ENCODE data around the gene KRT24. TPM values are rescaled to one million over a fixed set of nuclear protein-coding genes. Genes with fewer than 3 reads are reported as not detected.
A peak's percentile ranks its signal among the peaks of the same experiment; 100 is the strongest.

The KRT24 gene
- total and polyA plus RNA-seq, 5 donors, result 0.16 TPM; not detected in 4

- no peaks in the 10 kb centered on the region for H3K4me1 ChIP-seq (ENCODE audit: control insufficient read depth, insufficient read depth, low read length)
- no peaks in the 10 kb centered on the region for H3K27me3 ChIP-seq (ENCODE audit: control insufficient read depth, insufficient read depth)
- no peak overlapping the region for H3K4me3 ChIP-seq (ENCODE audit: low read length)
- 52% methylated on average over 1 of the region's 1 CpG for WGBS
- peak in 1 of 2 donors; percentile 51 for ATAC-seq
- H3K9me3 ChIP-seq (ENCODE audit: control insufficient read depth, low read length), result no peaks in the 10 kb centered on the region
- no peak overlapping the region for H3K27ac ChIP-seq (ENCODE audit: low read length)
- intact Hi-C loops (cut with DNase I), result no loop called here
- DNase-seq, result no peak
Measured at GRCh38 chr17:40722241-40722640, 18.7 kb upstream of the KRT24 start.

GRCh38 chr17:40720899-40721298 is 17.3 kb upstream of the KRT24 start:
- DNase-seq (no peak), ATAC-seq (no peak)
- H3K27ac ChIP-seq (ENCODE audit: low read length), result no peak overlapping the region
- no peak overlapping the region for H3K4me3 ChIP-seq (ENCODE audit: low read length)
- intact Hi-C loops (cut with DNase I), result no loop called here
- H3K27me3 ChIP-seq (ENCODE audit: control insufficient read depth, insufficient read depth), result no peaks in the 10 kb centered on the region
- 67% methylated on average over 2 of the region's 2 CpGs for WGBS
- H3K9me3 ChIP-seq (ENCODE audit: control insufficient read depth, low read length), result no peaks in the 10 kb centered on the region
- no peaks in the 10 kb centered on the region for H3K4me1 ChIP-seq (ENCODE audit: control insufficient read depth, insufficient read depth, low read length)

- no peak for ATAC-seq
- intact Hi-C loops (cut with DNase I), result no loop called here
- no peaks in the 10 kb centered on the region for H3K4me1 ChIP-seq (ENCODE audit: control insufficient read depth, insufficient read depth, low read length)
- no peak for DNase-seq
- no peak overlapping the region for H3K27ac ChIP-seq (ENCODE audit: low read length)
- H3K27me3 ChIP-seq (ENCODE audit: control insufficient read depth, insufficient read depth), result no peaks in the 10 kb centered on the region
- no peak overlapping the region for H3K4me3 ChIP-seq (ENCODE audit: low read length)
- no peaks in the 10 kb centered on the region for H3K9me3 ChIP-seq (ENCODE audit: control insufficient read depth, low read length)
- WGBS, result 53% methylated on average over 8 of the region's 8 CpGs
Measured at GRCh38 chr17:40718930-40719329, 15.4 kb upstream of the KRT24 start.

- H3K27ac ChIP-seq (ENCODE audit: low read length), result no peak overlapping the region
- no peaks in the 10 kb centered on the region for H3K27me3 ChIP-seq (ENCODE audit: control insufficient read depth, insufficient read depth)
- no peaks in the 10 kb centered on the region for H3K9me3 ChIP-seq (ENCODE audit: control insufficient read depth, low read length)
- no peaks in the 10 kb centered on the region for H3K4me1 ChIP-seq (ENCODE audit: control insufficient read depth, insufficient read depth, low read length)
- WGBS, result 67% methylated on average over 3 of the region's 3 CpGs
- no peak for DNase-seq
- intact Hi-C loops (cut with DNase I), result no loop called here
- ATAC-seq, result no peak
- no peak overlapping the region for H3K4me3 ChIP-seq (ENCODE audit: low read length)
Measured at GRCh38 chr17:40717776-40718175, 14.2 kb upstream of the KRT24 start.

- H3K4me3 ChIP-seq (ENCODE audit: low read length), result no peak overlapping the region
- ATAC-seq, result no peak
- no peak overlapping the region for H3K27ac ChIP-seq (ENCODE audit: low read length)
- no peak for DNase-seq
- H3K9me3 ChIP-seq (ENCODE audit: control insufficient read depth, low read length), result no peaks in the 10 kb centered on the region
- intact Hi-C loops (cut with DNase I), result no loop called here
- WGBS, result 73% methylated on average over 6 of the region's 6 CpGs
- no peaks in the 10 kb centered on the region for H3K27me3 ChIP-seq (ENCODE audit: control insufficient read depth, insufficient read depth)
- no peaks in the 10 kb centered on the region for H3K4me1 ChIP-seq (ENCODE audit: control insufficient read depth, insufficient read depth, low read length)
Measured at GRCh38 chr17:40714473-40714872, 10.9 kb upstream of the KRT24 start.

- ATAC-seq (peak; percentile 96 to 98), DNase-seq (peak; percentile 73 to 88 (median 75))
- H3K4me1 ChIP-seq (ENCODE audit: control insufficient read depth, insufficient read depth, low read length), result peaks cover 3% of the 10 kb centered on the region
- no peak overlapping the region for H3K4me3 ChIP-seq (ENCODE audit: low read length)
- intact Hi-C loops (cut with DNase I), result no loop called here
- no peaks in the 10 kb centered on the region for H3K9me3 ChIP-seq (ENCODE audit: control insufficient read depth, low read length)
- H3K27me3 ChIP-seq (ENCODE audit: control insufficient read depth, insufficient read depth), result no peaks in the 10 kb centered on the region
- 41% methylated on average over 7 of the region's 7 CpGs for WGBS
- peak overlapping the region; percentile 76 for H3K27ac ChIP-seq (ENCODE audit: low read length)
Measured at GRCh38 chr17:40707745-40708144, 4.2 kb upstream of the KRT24 start.

- H3K4me1 ChIP-seq (ENCODE audit: control insufficient read depth, insufficient read depth, low read length), result peaks cover 3% of the 10 kb centered on the region
- ATAC-seq (no peak), DNase-seq (no peak)
- no peaks in the 10 kb centered on the region for H3K9me3 ChIP-seq (ENCODE audit: control insufficient read depth, low read length)
- WGBS, result 59% methylated on average over 4 of the region's 4 CpGs
- intact Hi-C loops (cut with DNase I), result no loop called here
- H3K4me3 ChIP-seq (ENCODE audit: low read length), result no peak overlapping the region
- no peaks in the 10 kb centered on the region for H3K27me3 ChIP-seq (ENCODE audit: control insufficient read depth, insufficient read depth)
- H3K27ac ChIP-seq (ENCODE audit: low read length), result no peak overlapping the region
Measured at GRCh38 chr17:40705584-40705983, 2.0 kb upstream of the KRT24 start.

GRCh38 chr17:40702271-40702670 is 1.3 kb downstream of the KRT24 start:
- H3K9me3 ChIP-seq (ENCODE audit: control insufficient read depth, low read length), result no peaks in the 10 kb centered on the region
- intact Hi-C loops (cut with DNase I), result no loop called here
- WGBS, result 85% methylated on average over 3 of the region's 3 CpGs
- H3K4me3 ChIP-seq (ENCODE audit: low read length), result no peak overlapping the region
- H3K27ac ChIP-seq (ENCODE audit: low read length), result no peak overlapping the region
- H3K27me3 ChIP-seq (ENCODE audit: control insufficient read depth, insufficient read depth), result no peaks in the 10 kb centered on the region
- peaks cover 1% of the 10 kb centered on the region for H3K4me1 ChIP-seq (ENCODE audit: control insufficient read depth, insufficient read depth, low read length)
- no peak for DNase-seq
- ATAC-seq, result no peak

GRCh38 chr17:40699853-40700252 is 3.7 kb downstream of the KRT24 start:
- Histone ChIP-seq H3K27me3 (ENCODE audit: control insufficient read depth, insufficient read depth) (no peaks in the 10 kb centered on the region), H3K27ac (ENCODE audit: low read length) (peak overlapping the region; percentile 53), H3K9me3 (ENCODE audit: control insufficient read depth, low read length) (no peaks in the 10 kb centered on the region), H3K4me1 (ENCODE audit: control insufficient read depth, insufficient read depth, low read length) (peaks cover 2% of the 10 kb centered on the region), H3K4me3 (ENCODE audit: low read length) (no peak overlapping the region)
- intact Hi-C loops (cut with DNase I), result no loop called here
- DNase-seq, result peak in 1 of 3 donors; percentile 62
- peak in 1 of 2 donors; percentile 85 for ATAC-seq
- 44% methylated on average over 5 of the region's 5 CpGs for WGBS

GRCh38 chr17:40699371-40699770 is 4.2 kb downstream of the KRT24 start:
- peak; percentile 42 to 79 (median 62) for DNase-seq
- no peaks in the 10 kb centered on the region for H3K27me3 ChIP-seq (ENCODE audit: control insufficient read depth, insufficient read depth)

GRCh38 chr17:40697297-40697696 is 6.3 kb downstream of the KRT24 start:
- Histone ChIP-seq H3K27ac (ENCODE audit: low read length) (no peak overlapping the region), H3K4me3 (ENCODE audit: low read length) (no peak overlapping the region), H3K27me3 (ENCODE audit: control insufficient read depth, insufficient read depth) (no peaks in the 10 kb centered on the region), H3K9me3 (ENCODE audit: control insufficient read depth, low read length) (no peaks in the 10 kb centered on the region), H3K4me1 (ENCODE audit: control insufficient read depth, insufficient read depth, low read length) (peaks cover 2% of the 10 kb centered on the region)
- intact Hi-C loops (cut with DNase I), result no loop called here
- ATAC-seq (no peak), DNase-seq (no peak)
- WGBS, result 40% methylated on average over 7 of the region's 7 CpGs

More at GRCh38 chr17:40699371-40699770, 4.2 kb downstream of the KRT24 start:
- intact Hi-C loops (cut with DNase I), result no loop called here
- Histone ChIP-seq H3K9me3 (ENCODE audit: control insufficient read depth, low read length) (no peaks in the 10 kb centered on the region), H3K27ac (ENCODE audit: low read length) (no peak overlapping the region), H3K4me3 (ENCODE audit: low read length) (no peak overlapping the region), H3K4me1 (ENCODE audit: control insufficient read depth, insufficient read depth, low read length) (peaks cover 2% of the 10 kb centered on the region)
- 47% methylated on average over 9 of the region's 9 CpGs for WGBS
- peak; percentile 48 to 89 for ATAC-seq

- no peak for ATAC-seq
- WGBS, result 74% methylated on average over 3 of the region's 3 CpGs
- Histone ChIP-seq H3K4me1 (ENCODE audit: control insufficient read depth, insufficient read depth, low read length) (peaks cover 2% of the 10 kb centered on the region), H3K27me3 (ENCODE audit: control insufficient read depth, insufficient read depth) (no peaks in the 10 kb centered on the region), H3K9me3 (ENCODE audit: control insufficient read depth, low read length) (no peaks in the 10 kb centered on the region), H3K4me3 (ENCODE audit: low read length) (no peak overlapping the region), H3K27ac (ENCODE audit: low read length) (no peak overlapping the region)
- no peak for DNase-seq
- intact Hi-C loops (cut with DNase I), result no loop called here
Measured at GRCh38 chr17:40696651-40697072, 6.9 kb downstream of the KRT24 start.
